GM23248 (cell line): Measurements from ENCODE around the gene FAM114A2.

ENCODE experiments used
- EZH2 ChIP-seq: fragments of 200-600 bp; sonication (generic); IDR thresholded peaks from 2 replicates; pipeline ENCODE4 v1.6.1; 2018; ENCODE audit warnings: antibody characterized with exemption, mild to moderate bottlenecking; ENCODE audit not compliant: insufficient read depth, poor library complexity, severe bottlenecking
- EZH2phosphoT487 ChIP-seq: fragments of 200-600 bp; sonication (generic); IDR thresholded peaks from 2 replicates; pipeline ENCODE4 v1.6.1; 2018; ENCODE audit warnings: antibody characterized with exemption, moderate library complexity, mild to moderate bottlenecking, low read depth; ENCODE audit not compliant: insufficient read depth

DNA sequence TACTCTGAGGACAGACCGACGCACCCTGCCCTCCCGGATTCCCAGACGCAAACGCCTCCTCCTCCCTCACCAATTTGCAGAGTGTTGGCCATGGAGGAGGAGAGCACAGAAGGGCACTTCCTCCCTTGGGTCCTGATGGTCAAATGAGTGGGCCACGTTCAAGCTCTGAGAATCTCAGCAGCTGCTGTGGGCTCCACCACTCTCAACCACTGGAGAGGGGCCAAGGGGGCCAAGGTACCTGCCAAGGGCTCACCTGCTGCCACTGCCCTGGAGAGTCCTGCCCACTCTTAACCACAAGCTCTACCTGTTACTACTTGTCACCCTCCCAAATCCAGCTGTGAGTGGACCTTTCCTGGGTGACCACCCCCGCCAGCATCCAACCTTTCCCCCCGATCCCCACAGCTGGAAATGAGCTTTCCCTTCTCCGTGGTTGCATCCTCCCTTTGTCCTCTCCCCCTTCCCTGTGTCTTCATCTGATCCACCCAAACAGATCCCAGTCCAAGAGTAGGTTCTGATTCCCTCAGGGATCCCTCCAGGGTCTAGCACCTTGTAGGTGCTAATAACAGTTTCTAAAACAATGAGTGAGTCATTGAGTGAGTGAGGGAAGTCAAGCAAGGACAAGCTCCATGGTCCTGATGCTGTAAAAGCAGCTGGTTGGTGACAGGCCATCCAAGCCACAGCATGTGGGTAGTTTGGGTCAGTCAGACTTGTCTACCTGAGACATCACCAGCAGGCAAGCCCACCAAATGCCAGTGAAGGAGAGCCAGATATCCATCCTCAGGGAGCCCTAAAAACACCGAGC, 69.7 kb downstream of the FAM114A2 start:
- TF ChIP-seq EZH2 (no peak), EZH2phosphoT487 (no peak)
